CD4-positive, alpha-beta memory T cell (primary cell): ENCODE data around the gene ISY1. TPM values are rescaled to one million over a fixed set of nuclear protein-coding genes. Genes with fewer than 3 reads are reported as not detected.
A peak's percentile ranks its signal among the peaks of the same experiment; 100 is the strongest.

ENCODE experiments used
- CTCF ChIA-PET: fragments of 350-600 bp; sonication (Branson Sonifier 250); formaldehyde crosslinking; loops from one replicate; lab custom pipeline; 2021; ENCODE audit warnings: inconsistent platforms; ENCODE audit not compliant: partially characterized antibody; lab: Charles Lee
- POLR2A ChIA-PET: fragments of 350-600 bp; sonication (Branson Sonifier 250); formaldehyde crosslinking; loops from one replicate; lab custom pipeline; 2021; ENCODE audit not compliant: partially characterized antibody; lab: Charles Lee
- DNase-seq, 5 donors: peaks; one replicate each; pipeline versions ENCODE4 v3.0.0 to v3.0.0-alpha.2; 2020 to 2022; ENCODE audit warnings: mixed read lengths in 1 of 5
- H3K27ac ChIP-seq: one replicate; pipeline ENCODE4 v1.7.0; 2013; ENCODE audit warnings: low read depth, low read length
- H3K27me3 ChIP-seq: 2 replicates; pipeline ENCODE4 v1.7.0; 2013; ENCODE audit warnings: mild to moderate bottlenecking, low read length, moderate library complexity; ENCODE audit not compliant: insufficient read depth
- H3K36me3 ChIP-seq: 2 replicates; pipeline ENCODE4 v1.7.0; 2013; ENCODE audit warnings: mild to moderate bottlenecking, low read length, moderate library complexity; ENCODE audit not compliant: insufficient read depth
- H3K4me1 ChIP-seq: 2 replicates; pipeline ENCODE4 v1.7.0; 2013; ENCODE audit warnings: mild to moderate bottlenecking, low read length, moderate library complexity; ENCODE audit not compliant: insufficient read depth
- H3K4me3 ChIP-seq, 2 donors: one replicate each; pipeline ENCODE4 v1.7.0; 2013; ENCODE audit warnings: low read length in 2 of 2, mild to moderate bottlenecking in 1 of 2
- H3K9me3 ChIP-seq, 2 donors: one replicate each; pipeline ENCODE4 v1.7.0; 2013; ENCODE audit warnings: low read length in 2 of 2, control low read depth in 1 of 2; ENCODE audit not compliant: control insufficient read depth in 1 of 2
- H3K27ac Mint-ChIP-seq, 7 donors: one replicate each; pipeline ENCODE4 v1.8.0; 2020 to 2021; ENCODE audit warnings: mixed read lengths in 7 of 7, mild to moderate bottlenecking in 6 of 7, inconsistent platforms in 3 of 7, moderate library complexity in 3 of 7
- H3K27me3 Mint-ChIP-seq, 2 donors: one replicate each; pipeline ENCODE4 v1.8.0; 2020 to 2021; ENCODE audit warnings: mixed read lengths in 2 of 2
- H3K36me3 Mint-ChIP-seq, 2 donors: one replicate each; pipeline ENCODE4 v1.8.0; 2020 to 2021; ENCODE audit warnings: mixed read lengths in 2 of 2, inconsistent platforms in 1 of 2, mild to moderate bottlenecking in 1 of 2
- H3K4me1 Mint-ChIP-seq, 4 donors: one replicate each; pipeline ENCODE4 v1.8.0; 2020 to 2021; ENCODE audit warnings: mixed read lengths in 4 of 4, mild to moderate bottlenecking in 1 of 4
- H3K4me3 Mint-ChIP-seq, 8 donors: one replicate each; pipeline ENCODE4 v1.8.0; 2020 to 2021; ENCODE audit warnings: mixed read lengths in 8 of 8, mild to moderate bottlenecking in 7 of 8, moderate library complexity in 6 of 8, inconsistent platforms in 3 of 8
- H3K9me3 Mint-ChIP-seq, 8 donors: one replicate each; pipeline ENCODE4 v1.8.0; 2020 to 2021; ENCODE audit warnings: mixed read lengths in 8 of 8, mild to moderate bottlenecking in 5 of 8, inconsistent platforms in 3 of 8, moderate library complexity in 1 of 8
- intact Hi-C: fragments of 100-400 bp; cut with micrococcal nuclease; formaldehyde crosslinking; loops from one replicate; pipeline ENCODE4 v1.15.1; 2023
- polyA plus RNA-seq, 2 donors: library from polyadenylated mRNA; unstranded; fragments of 300-500 nt; fragmentation: Illumina TruSeq; gene quantifications; one replicate each; pipeline ENCODE4 v1.2.3, GENCODE V29; 2021
- total RNA-seq, 2 experiments: library from RNA; stranded (reverse); gene quantifications; one replicate each; pipeline ENCODE4 v1.2.3, GENCODE V29; 2021

Gene ISY1
- total and polyA plus RNA-seq, 4 experiments from 2014 or later, result 29.5 to 104 (median 66.5) TPM

DNA sequence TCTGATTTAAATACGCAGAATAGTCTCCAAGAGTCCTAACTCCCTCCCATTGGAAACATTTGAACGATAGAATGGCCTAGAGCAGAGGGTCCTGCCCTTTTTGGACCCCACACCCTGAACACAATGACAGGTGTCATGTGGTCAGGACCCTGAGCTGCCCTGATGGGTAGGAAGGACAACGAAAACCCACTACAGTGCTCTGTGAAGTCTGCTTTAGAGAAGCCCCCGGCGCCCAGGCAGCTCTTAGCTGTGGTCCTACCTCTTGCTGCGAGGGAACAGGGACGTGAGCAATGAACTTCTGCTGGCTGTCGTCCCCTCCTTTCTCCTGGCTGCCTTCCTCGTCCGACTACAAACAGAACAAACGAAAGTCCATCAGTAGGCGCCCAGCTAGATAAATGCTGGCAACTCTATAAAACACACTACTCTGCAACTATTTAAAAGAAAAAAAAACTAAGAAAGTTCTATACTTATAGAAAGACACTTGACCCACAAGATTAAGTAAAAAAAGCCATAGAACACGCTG lies 30.5 kb downstream of the ISY1 start:
- no peaks in the 10 kb centered on the region for H3K4me1 ChIP-seq
- peaks cover 52% of the 10 kb centered on the region for H3K36me3 ChIP-seq
- no peak for DNase-seq
- intact Hi-C loops, result no loop called here
- no peak overlapping the region for H3K27ac ChIP-seq
- no peaks in the 10 kb centered on the region for H3K27me3 Mint-ChIP-seq
- peak overlapping the region in 3 of 7 donors; percentile 32 to 48 (median 37) for H3K27ac Mint-ChIP-seq
- POLR2A ChIA-PET, result no interaction called here
- H3K36me3 Mint-ChIP-seq, result peaks cover 40 to 61% of the 10 kb centered on the region in 2 donors
- H3K4me1 Mint-ChIP-seq, result peaks cover 0 to 8% (median 5%) of the 10 kb centered on the region in 4 donors
- no peaks in the 10 kb centered on the region for H3K9me3 Mint-ChIP-seq
- H3K27me3 ChIP-seq, result no peaks in the 10 kb centered on the region
- peak overlapping the region in 1 of 8 donors; percentile 33 for H3K4me3 Mint-ChIP-seq
- CTCF ChIA-PET, result no interaction called here
- H3K4me3 ChIP-seq, result no peak overlapping the region
- no peaks in the 10 kb centered on the region for H3K9me3 ChIP-seq

DNA sequence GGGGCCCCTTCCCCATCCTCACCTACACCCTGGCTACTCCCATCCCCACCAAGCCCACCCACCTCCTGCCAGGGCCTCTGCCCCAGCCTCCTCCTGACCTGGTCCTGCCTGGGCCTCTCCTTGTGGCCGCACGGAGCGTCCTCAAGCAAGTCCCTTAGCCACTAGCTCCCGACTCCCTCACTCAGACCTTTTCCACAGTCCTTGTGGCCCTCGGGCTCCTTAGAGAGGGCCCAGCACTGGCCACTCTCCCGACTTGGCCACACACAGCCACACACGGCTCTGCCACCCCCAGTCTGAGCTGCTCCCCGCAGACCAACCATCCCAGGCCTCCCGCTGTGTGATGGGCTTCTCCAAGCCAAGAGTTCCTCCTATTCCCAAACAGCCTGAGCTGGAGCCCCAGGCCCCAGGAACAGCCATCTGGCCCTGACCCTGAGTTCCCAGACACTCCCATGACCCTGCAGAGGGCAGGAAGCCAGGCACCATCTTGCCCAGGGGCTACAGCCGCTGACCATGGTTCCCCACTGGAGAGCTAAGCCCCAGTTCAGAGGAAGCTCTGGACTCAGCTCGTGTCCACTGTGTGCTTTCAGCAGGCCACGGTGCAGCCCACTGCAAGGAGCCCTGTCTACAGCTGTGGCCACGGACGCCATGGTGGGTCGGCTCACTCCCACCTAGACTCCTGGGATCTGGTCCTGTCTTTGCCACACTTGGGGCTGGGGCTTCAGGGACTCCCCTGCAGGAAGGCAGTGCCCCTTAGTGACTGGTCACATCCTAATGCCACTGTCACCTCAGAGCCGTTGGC lies 32.3 kb downstream of the ISY1 start:
- Histone ChIP-seq H3K4me3 (no peak overlapping the region), H3K27me3 (no peaks in the 10 kb centered on the region), H3K9me3 (no peaks in the 10 kb centered on the region), H3K4me1 (peaks cover 1% of the 10 kb centered on the region), H3K27ac (no peak overlapping the region), H3K36me3 (peaks cover 37% of the 10 kb centered on the region)
- peaks cover 3 to 10% (median 5%) of the 10 kb centered on the region in 4 donors for H3K4me1 Mint-ChIP-seq
- no peaks in the 10 kb centered on the region for H3K9me3 Mint-ChIP-seq
- POLR2A ChIA-PET, result interaction anchor here (1.3 to 1.4 kb wide), 2 partner anchors 8 to 35 kb away, joined by 3 to 4 read pairs; no protein-coding TSS in a partner anchor
- no peak for DNase-seq
- H3K4me3 Mint-ChIP-seq, result no peak overlapping the region
- H3K27me3 Mint-ChIP-seq, result no peaks in the 10 kb centered on the region
- H3K27ac Mint-ChIP-seq, result peak overlapping the region in 3 of 7 donors; percentile 32 to 63 (median 35)
- peaks cover 29 to 48% of the 10 kb centered on the region in 2 donors for H3K36me3 Mint-ChIP-seq
- CTCF ChIA-PET, result interaction anchor here (0.6 to 2.2 kb wide), 2 partner anchors 76 to 155 kb away, joined by 3 to 8 read pairs; no protein-coding TSS in a partner anchor
- intact Hi-C loops, result no loop called here

DNA sequence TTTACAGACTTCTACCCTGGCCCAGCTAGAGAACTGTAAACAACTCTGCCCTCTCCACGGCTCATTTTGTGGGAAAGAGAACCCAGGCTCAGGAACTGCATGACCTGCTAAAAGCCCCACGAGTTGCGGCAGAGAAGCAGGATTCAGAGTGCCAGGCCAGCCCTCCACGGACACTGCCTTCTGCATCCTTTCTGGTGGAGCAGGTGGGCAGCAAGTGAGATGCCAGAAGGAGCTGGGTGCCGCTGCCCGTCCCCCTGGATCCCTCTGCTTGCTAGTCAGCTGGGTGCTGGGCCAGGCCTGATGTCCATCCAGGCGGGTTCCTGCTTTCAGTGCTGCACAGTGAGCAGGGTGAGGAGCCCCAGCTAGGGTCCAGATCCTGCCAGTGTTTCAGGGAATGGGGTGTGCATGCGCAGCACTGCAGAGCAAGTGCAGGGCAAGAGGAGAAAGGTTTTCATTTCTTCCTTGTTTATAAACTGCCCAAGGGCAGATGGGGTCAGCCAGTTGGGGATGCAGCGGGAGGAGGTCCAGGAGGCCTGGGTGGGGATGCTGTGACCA lies 34.1 kb downstream of the ISY1 start:
- no peaks in the 10 kb centered on the region for H3K9me3 Mint-ChIP-seq
- Histone ChIP-seq H3K36me3 (peaks cover 24% of the 10 kb centered on the region), H3K4me1 (peaks cover 15% of the 10 kb centered on the region), H3K27me3 (no peaks in the 10 kb centered on the region), H3K27ac (no peak overlapping the region), H3K9me3 (no peaks in the 10 kb centered on the region), H3K4me3 (no peak overlapping the region)
- peaks cover 17 to 33% of the 10 kb centered on the region in 2 donors for H3K36me3 Mint-ChIP-seq
- no peaks in the 10 kb centered on the region for H3K27me3 Mint-ChIP-seq
- peaks cover 6 to 18% (median 13%) of the 10 kb centered on the region in 4 donors for H3K4me1 Mint-ChIP-seq
- CTCF ChIA-PET, result interaction anchor here (1.1 to 2.2 kb wide), 2 partner anchors 74 to 157 kb away, joined by 3 to 8 read pairs; no protein-coding TSS in a partner anchor
- H3K27ac Mint-ChIP-seq, result peak overlapping the region; percentile 57 to 91 (median 76)
- DNase-seq, result no peak
- intact Hi-C loops, result no loop called here
- POLR2A ChIA-PET, result interaction anchor here (0.7 to 1.6 kb wide), 3 partner anchors 9 to 186 kb away, joined by 3 to 5 read pairs (median 4); partner anchors contain the start of gene COPG1
- H3K4me3 Mint-ChIP-seq, result no peak overlapping the region

DNA sequence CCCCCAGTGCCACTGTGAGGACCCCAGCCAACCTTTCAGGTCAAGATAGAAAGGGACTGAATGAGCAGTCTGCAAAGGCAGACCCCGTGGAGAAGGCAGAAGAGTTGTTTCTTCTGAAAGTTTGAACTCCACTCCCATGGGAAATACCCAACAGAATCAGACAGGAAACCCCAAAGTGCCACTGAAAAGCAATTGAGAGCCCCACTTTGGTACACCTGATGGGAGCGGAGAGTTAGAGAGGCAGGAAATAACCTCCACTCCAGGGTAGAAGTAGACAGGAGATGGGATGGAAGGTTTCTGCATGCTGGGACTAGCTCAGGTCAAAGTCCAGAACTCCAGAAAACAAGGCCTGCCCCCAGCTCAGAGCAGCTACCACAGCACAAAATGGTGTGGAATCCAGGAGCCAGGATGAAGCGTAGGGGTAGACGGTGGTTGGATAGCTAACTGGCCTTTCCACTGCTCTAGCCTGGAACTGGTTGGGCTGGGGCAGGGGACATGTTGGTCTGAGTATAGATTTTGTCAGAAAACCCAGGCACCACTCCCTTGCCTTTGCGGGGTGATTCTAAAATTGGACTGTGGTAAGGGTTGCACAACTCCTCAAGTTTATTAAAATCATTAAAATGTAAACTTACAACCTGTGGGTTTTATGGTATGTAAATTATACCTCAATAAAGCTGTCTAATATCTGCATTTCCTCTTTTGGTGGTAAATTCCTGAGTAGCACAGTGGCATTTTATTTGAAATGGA lies 37.4 kb downstream of the ISY1 start:
- Histone ChIP-seq H3K27ac (peak overlapping the region; percentile 56), H3K4me3 (no peak overlapping the region), H3K9me3 (no peaks in the 10 kb centered on the region), H3K36me3 (no peaks in the 10 kb centered on the region), H3K27me3 (no peaks in the 10 kb centered on the region), H3K4me1 (peaks cover 24% of the 10 kb centered on the region)
- peak overlapping the region; percentile 85 to 95 (median 93) for H3K27ac Mint-ChIP-seq
- peaks cover 10 to 41% (median 26%) of the 10 kb centered on the region in 4 donors for H3K4me1 Mint-ChIP-seq
- ChIA-PET POLR2A (interaction anchor here (0.7 to 8.7 kb wide), 14 partner anchors 10 to 192 kb away, joined by 3 to 133 read pairs (median 20); partner anchors contain the start of genes CFAP92, CNBP, COPG1 and HMCES), CTCF (interaction anchor here (1.4 to 11.7 kb wide), 3 partner anchors 71 to 153 kb away, joined by 4 to 132 read pairs (median 6); no protein-coding TSS in a partner anchor)
- intact Hi-C loops, result loop anchor here (5.0 kb wide), 1 partner anchor 246 kb away; the partner anchor contains the start of gene ACAD9
- DNase-seq, result peak; percentile 13 to 49 (median 32)
- peak overlapping the region; percentile 14 to 85 (median 74) for H3K4me3 Mint-ChIP-seq
- H3K36me3 Mint-ChIP-seq, result peaks cover 11 to 27% of the 10 kb centered on the region in 2 donors
- H3K27me3 Mint-ChIP-seq, result no peaks in the 10 kb centered on the region
- H3K9me3 Mint-ChIP-seq, result no peaks in the 10 kb centered on the region

DNA sequence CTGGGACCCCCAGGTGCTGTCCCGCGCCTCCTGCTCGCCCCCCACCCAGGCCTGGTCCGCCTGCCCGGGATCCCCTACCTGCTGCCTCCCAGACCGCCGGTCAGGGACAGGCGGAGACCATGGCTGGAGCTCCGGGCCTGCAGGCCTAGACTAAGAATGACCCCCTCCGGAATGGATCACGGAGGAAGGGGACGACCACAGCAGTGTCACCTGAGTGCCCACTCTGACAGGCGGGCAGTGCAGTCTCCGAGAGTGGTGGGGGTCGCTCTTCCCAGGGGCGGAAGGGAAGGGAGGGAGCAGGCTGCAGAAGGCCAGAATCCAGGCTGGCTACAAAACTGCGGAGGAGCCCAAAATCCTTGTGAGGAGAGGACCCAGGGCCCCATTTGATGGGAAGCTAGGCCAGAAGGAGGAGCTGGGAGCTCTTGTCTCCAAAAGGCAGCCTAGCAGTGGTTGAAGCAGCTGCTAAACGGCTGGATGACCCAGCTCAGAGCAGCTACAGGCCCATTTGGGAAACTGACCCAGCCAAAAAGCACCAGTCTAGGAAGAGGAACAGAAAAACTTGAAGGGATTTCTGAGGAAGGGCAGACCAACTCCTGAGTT lies 38.4 kb downstream of the ISY1 start:
- peaks cover 34% of the 10 kb centered on the region for H3K4me1 ChIP-seq
- H3K27ac Mint-ChIP-seq, result peak overlapping the region; percentile 85 to 95 (median 93)
- H3K9me3 ChIP-seq, result no peaks in the 10 kb centered on the region
- H3K27me3 Mint-ChIP-seq, result no peaks in the 10 kb centered on the region
- H3K4me1 Mint-ChIP-seq, result peaks cover 18 to 51% (median 36%) of the 10 kb centered on the region in 4 donors
- intact Hi-C loops, result loop anchor here (5.0 kb wide), 1 partner anchor 245 kb away; the partner anchor contains the start of gene ACAD9
- CTCF ChIA-PET, result interaction anchor here (1.4 to 11.7 kb wide), 5 partner anchors 40 to 152 kb away, joined by 4 to 132 read pairs (median 6); no protein-coding TSS in a partner anchor
- H3K27me3 ChIP-seq, result no peaks in the 10 kb centered on the region
- H3K9me3 Mint-ChIP-seq, result peaks cover 0 to 2% (median 0%) of the 10 kb centered on the region in 8 donors
- POLR2A ChIA-PET, result interaction anchor here (0.7 to 8.7 kb wide), 19 partner anchors 11 to 318 kb away, joined by 3 to 133 read pairs (median 16); partner anchors contain the start of genes CFAP92, CNBP, COPG1 and HMCES
- H3K36me3 Mint-ChIP-seq, result peaks cover 17 to 34% of the 10 kb centered on the region in 2 donors
- H3K27ac ChIP-seq, result peak overlapping the region; percentile 56
- peak in 2 of 5 donors; percentile 9 to 46 for DNase-seq
- H3K4me3 ChIP-seq, result no peak overlapping the region
- H3K36me3 ChIP-seq, result peaks cover 9% of the 10 kb centered on the region
- H3K4me3 Mint-ChIP-seq, result peak overlapping the region; percentile 59 to 85 (median 78)
